ENCODE measurements around the gene NOTCH2NLA. TPM values are rescaled to one million over a fixed set of nuclear protein-coding genes. Genes with fewer than 3 reads are reported as not detected.
"Not testable (repeated sequence)": the region's sequence is repeated elsewhere in the genome, so short reads cannot be mapped to it uniquely, and the experiment has no call there.

NOTCH2NLA gene
- total and polyA plus RNA-seq, 2 experiments from 2014 or later, result 3.6 to 12.1 TPM

DNA sequence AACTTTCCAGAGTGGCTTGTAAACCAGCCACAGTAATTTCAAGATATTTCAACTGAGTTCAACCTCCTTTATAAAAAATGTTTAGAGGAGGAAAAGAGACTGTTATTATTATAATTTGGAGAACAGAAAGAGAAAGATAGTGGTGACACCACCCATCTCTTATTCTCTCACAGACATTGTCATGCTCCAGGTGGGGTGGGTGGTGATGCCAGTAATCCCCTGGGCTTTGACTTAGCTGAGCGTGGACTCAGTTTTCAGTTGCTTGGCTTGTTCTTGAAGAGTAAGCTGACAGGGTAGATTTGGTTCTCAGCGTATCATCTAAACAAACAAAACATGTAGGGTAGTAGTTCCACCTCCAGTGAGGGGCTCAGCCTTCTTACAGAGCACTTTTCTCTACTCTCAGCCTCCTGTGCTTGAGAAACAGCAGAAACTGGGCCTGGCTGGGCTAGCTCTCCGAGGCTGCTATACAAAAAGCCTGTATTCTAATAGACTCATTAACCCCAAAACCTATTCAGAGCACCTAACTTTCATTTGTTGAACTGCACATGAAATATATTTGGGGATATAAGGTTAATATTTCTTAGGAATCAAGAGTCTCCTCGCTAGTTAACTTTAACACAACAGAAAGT, 25.9 kb upstream of the NOTCH2NLA start:
- H3F3A ChIP-seq (replicated peaks; ENCODE audit: low read depth); ATAC-seq; H3K9me3 Mint-ChIP-seq; H3K4me1 ChIP-seq (ENCODE audit: insufficient read depth); H4K20me1 ChIP-seq (replicated peaks; ENCODE audit: insufficient read depth); H3K4me3 Mint-ChIP-seq; DNase-seq (ENCODE audit: low spot score); H3K27me3 Mint-ChIP-seq (ENCODE audit: insufficient read depth, low read depth, poor library complexity); H3K9me2 ChIP-seq (ENCODE audit: insufficient read depth); H3K4me2 ChIP-seq; H3K79me2 ChIP-seq (replicated peaks; ENCODE audit: insufficient read depth); H3K27ac Mint-ChIP-seq; H3K36me3 ChIP-seq (ENCODE audit: insufficient read depth); H3K27ac ChIP-seq (ENCODE audit: low read depth); H3K4me1 Mint-ChIP-seq; H3K4me3 ChIP-seq; H3K36me3 Mint-ChIP-seq (ENCODE audit: low read depth); H3K27me3 ChIP-seq (ENCODE audit: insufficient read depth); H2AFZ ChIP-seq: not testable (repeated sequence)

- not testable (repeated sequence) for H3K4me3 Mint-ChIP-seq; ATAC-seq; H4K20me1 ChIP-seq (replicated peaks; ENCODE audit: insufficient read depth); H3K27ac ChIP-seq (ENCODE audit: low read depth); H3K79me2 ChIP-seq (replicated peaks; ENCODE audit: insufficient read depth); H3K36me3 ChIP-seq (ENCODE audit: insufficient read depth); H3K27me3 ChIP-seq (ENCODE audit: insufficient read depth); H3K4me1 ChIP-seq (ENCODE audit: insufficient read depth); H2AFZ ChIP-seq; H3F3A ChIP-seq (replicated peaks; ENCODE audit: low read depth); H3K4me2 ChIP-seq; H3K9me2 ChIP-seq (ENCODE audit: insufficient read depth); H3K9me3 Mint-ChIP-seq; H3K36me3 Mint-ChIP-seq (ENCODE audit: low read depth); H3K4me1 Mint-ChIP-seq; DNase-seq (ENCODE audit: low spot score); H3K4me3 ChIP-seq; H3K27ac Mint-ChIP-seq; H3K27me3 Mint-ChIP-seq (ENCODE audit: insufficient read depth, low read depth, poor library complexity)
Measured at GRCh38 chr1:146253249-146253855, 24.5 kb upstream of the NOTCH2NLA start.

DNA sequence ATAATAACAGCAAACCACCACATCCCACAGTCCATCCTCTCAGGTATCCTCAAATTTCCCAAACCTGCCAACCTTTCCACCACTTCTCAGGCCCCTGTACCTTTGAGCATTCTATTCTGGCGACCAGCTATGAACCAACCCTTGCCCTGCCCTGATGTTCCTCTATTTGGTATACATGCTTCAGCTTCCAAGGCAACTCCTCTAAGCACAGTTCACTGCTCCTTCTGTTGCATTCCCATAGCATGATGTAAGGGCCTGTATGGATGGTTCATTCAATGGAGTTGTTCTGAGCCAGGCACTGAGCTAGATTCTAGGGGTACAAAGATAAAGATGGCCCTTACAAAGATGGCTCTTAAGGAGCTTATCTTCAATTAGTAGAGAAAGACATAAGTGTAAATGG, 22.7 kb upstream of the NOTCH2NLA start:
- H3K79me2 ChIP-seq (replicated peaks; ENCODE audit: insufficient read depth); H4K20me1 ChIP-seq (replicated peaks; ENCODE audit: insufficient read depth); H3K36me3 ChIP-seq (ENCODE audit: insufficient read depth); H3K27me3 Mint-ChIP-seq (ENCODE audit: insufficient read depth, low read depth, poor library complexity); H3K9me3 Mint-ChIP-seq; H3K9me2 ChIP-seq (ENCODE audit: insufficient read depth); ATAC-seq; H3F3A ChIP-seq (replicated peaks; ENCODE audit: low read depth); H3K4me1 Mint-ChIP-seq; H3K4me1 ChIP-seq (ENCODE audit: insufficient read depth); H3K27me3 ChIP-seq (ENCODE audit: insufficient read depth); DNase-seq (ENCODE audit: low spot score); H3K27ac ChIP-seq (ENCODE audit: low read depth); H3K4me3 ChIP-seq; H3K4me3 Mint-ChIP-seq; H3K4me2 ChIP-seq; H2AFZ ChIP-seq; H3K36me3 Mint-ChIP-seq (ENCODE audit: low read depth); H3K27ac Mint-ChIP-seq: not testable (repeated sequence)

- not testable (repeated sequence) for H3K4me3 Mint-ChIP-seq
Measured at GRCh38 chr1:146248643-146249042, 19.8 kb upstream of the NOTCH2NLA start.

DNA sequence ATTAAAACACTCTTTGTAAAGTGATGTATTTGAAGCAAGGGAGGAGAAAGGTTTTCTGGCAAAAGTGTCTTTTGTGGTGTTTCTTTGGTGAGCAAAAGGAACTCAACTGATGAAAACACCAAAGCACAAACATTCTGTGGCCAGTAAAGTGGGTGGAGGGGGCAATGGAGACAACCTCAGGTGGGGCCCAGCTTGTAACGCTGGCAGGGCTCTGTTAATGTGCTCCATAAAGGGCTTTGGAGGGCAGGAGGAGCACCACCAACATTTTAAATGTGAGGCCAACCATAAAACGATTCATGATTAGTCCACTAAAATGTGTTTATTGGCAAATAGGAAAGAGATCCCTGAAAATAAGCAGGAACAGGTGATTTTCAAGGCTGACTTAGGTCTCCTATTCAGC, 7.8 kb upstream of the NOTCH2NLA start:
- H3K4me3 Mint-ChIP-seq; H3F3A ChIP-seq (replicated peaks; ENCODE audit: low read depth); H3K27me3 Mint-ChIP-seq (ENCODE audit: insufficient read depth, low read depth, poor library complexity); H4K20me1 ChIP-seq (replicated peaks; ENCODE audit: insufficient read depth); H3K79me2 ChIP-seq (replicated peaks; ENCODE audit: insufficient read depth); H3K9me2 ChIP-seq (ENCODE audit: insufficient read depth); H3K4me1 ChIP-seq (ENCODE audit: insufficient read depth); H3K4me2 ChIP-seq; H3K9me3 Mint-ChIP-seq; H3K27ac Mint-ChIP-seq; ATAC-seq; H3K4me1 Mint-ChIP-seq; H3K27me3 ChIP-seq (ENCODE audit: insufficient read depth); H2AFZ ChIP-seq; H3K4me3 ChIP-seq; DNase-seq (ENCODE audit: low spot score); H3K36me3 Mint-ChIP-seq (ENCODE audit: low read depth); H3K36me3 ChIP-seq (ENCODE audit: insufficient read depth); H3K27ac ChIP-seq (ENCODE audit: low read depth): not testable (repeated sequence)

More at GRCh38 chr1:146248643-146249042, 19.8 kb upstream of the NOTCH2NLA start:
- H4K20me1 ChIP-seq (replicated peaks; ENCODE audit: insufficient read depth); H3K9me2 ChIP-seq (ENCODE audit: insufficient read depth); H3K4me2 ChIP-seq; ATAC-seq; H3K36me3 ChIP-seq (ENCODE audit: insufficient read depth); H3F3A ChIP-seq (replicated peaks; ENCODE audit: low read depth); DNase-seq (ENCODE audit: low spot score); H3K27me3 Mint-ChIP-seq (ENCODE audit: insufficient read depth, low read depth, poor library complexity); H2AFZ ChIP-seq; H3K4me1 ChIP-seq (ENCODE audit: insufficient read depth); H3K27me3 ChIP-seq (ENCODE audit: insufficient read depth); H3K4me3 ChIP-seq; H3K9me3 Mint-ChIP-seq; H3K27ac Mint-ChIP-seq; H3K79me2 ChIP-seq (replicated peaks; ENCODE audit: insufficient read depth); H3K27ac ChIP-seq (ENCODE audit: low read depth); H3K4me1 Mint-ChIP-seq; H3K36me3 Mint-ChIP-seq (ENCODE audit: low read depth): not testable (repeated sequence)

GRCh38 chr1:146236026-146236601, 7.3 kb upstream of the NOTCH2NLA start:
- not testable (repeated sequence) for H3K36me3 Mint-ChIP-seq (ENCODE audit: low read depth); H3K9me3 Mint-ChIP-seq; H3K27ac Mint-ChIP-seq; H3K4me1 ChIP-seq (ENCODE audit: insufficient read depth); H3K36me3 ChIP-seq (ENCODE audit: insufficient read depth); DNase-seq (ENCODE audit: low spot score); H3K4me3 ChIP-seq; H3K27me3 Mint-ChIP-seq (ENCODE audit: insufficient read depth, low read depth, poor library complexity); H3K4me3 Mint-ChIP-seq; H3K4me1 Mint-ChIP-seq; H4K20me1 ChIP-seq (replicated peaks; ENCODE audit: insufficient read depth); H3K27me3 ChIP-seq (ENCODE audit: insufficient read depth); H3K4me2 ChIP-seq; H3K79me2 ChIP-seq (replicated peaks; ENCODE audit: insufficient read depth); H3F3A ChIP-seq (replicated peaks; ENCODE audit: low read depth); H3K9me2 ChIP-seq (ENCODE audit: insufficient read depth); H3K27ac ChIP-seq (ENCODE audit: low read depth); H2AFZ ChIP-seq; ATAC-seq
